Measurements from ENCODE around the gene IMPA2.
"Not testable (repeated sequence)": the region's sequence is repeated elsewhere in the genome, so short reads cannot be mapped to it uniquely, and the experiment has no call there.

The IMPA2 gene

GRCh38 chr18:11963991-11964484 is 17.3 kb upstream of the IMPA2 start:
- DNase-seq: no peak

GRCh38 chr18:11969904-11970835 is 11.1 kb upstream of the IMPA2 start:
- no peak for DNase-seq

- not testable (repeated sequence) for DNase-seq
These were observed 10.5 kb upstream of the IMPA2 start for GRCh38 chr18:11970836-11971226.

GRCh38 chr18:11972371-11973174 is 8.7 kb upstream of the IMPA2 start:
- DNase-seq: no peak

- no peak for DNase-seq
These were observed 6.5 kb upstream of the IMPA2 start for GRCh38 chr18:11974741-11975325.

- no peak for DNase-seq
These were observed 5.6 kb upstream of the IMPA2 start for GRCh38 chr18:11975723-11976122.

DNA sequence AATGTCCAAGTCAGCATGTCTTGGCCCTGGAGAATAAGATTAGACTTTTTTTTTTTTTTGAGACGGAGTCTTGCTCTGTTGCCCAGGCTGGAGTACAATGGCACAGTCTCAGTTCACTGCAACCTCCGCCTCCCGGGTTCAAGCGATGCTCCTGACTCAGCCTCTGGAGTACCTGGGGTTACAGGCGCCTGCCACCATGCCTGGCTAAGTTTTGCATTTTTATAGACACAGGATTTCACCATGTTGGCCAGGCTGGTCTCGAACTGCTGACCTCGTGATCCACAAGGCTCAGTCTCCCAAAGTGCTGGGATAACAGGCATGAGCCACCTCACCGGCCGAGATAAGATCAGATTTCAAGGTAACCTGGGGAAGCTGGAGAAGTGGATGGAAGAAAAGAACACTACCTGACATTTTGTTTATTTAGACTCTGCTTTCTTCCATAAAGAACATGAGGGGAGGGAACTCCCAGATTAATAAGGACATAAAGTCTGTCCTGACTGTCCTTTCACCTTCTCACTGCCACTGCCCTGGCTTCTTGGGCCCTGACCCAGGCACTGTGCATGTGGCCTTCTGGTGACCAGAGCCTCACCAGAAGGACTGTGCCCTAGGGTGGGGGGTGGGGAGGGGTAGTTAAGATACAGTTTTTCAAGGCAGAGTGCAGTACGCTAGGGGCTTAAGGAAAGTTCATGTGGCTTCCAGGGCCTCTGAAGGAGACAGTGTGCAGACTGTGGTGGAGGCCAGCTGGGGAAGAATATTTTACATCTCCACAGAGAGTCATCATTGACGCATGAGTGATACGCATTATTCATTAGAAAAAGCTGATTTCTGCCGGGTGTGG is 4.8 kb upstream of the IMPA2 start:
- DNase-seq: no peak

DNA sequence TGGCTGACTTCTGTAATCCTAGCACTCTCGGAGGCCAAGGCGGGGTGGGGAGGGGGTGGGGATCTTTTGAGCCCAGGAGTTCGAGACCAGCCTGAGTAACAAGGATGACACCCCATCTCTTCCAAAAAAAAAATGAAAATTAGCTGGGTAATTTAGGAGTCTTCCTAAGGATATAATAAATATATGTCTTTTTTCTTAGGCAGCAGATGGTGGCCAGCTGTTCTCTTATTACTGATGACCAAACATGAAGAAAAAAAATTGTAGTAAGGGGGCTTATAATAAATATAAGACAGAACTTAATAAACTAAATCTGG is 4.2 kb upstream of the IMPA2 start:
- DNase-seq: no peak

- DNase-seq: no peak
These were observed 2.4 kb upstream of the IMPA2 start for GRCh38 chr18:11978956-11979355.

- DNase-seq: no peak
These were observed 1.2 kb upstream of the IMPA2 start for GRCh38 chr18:11980163-11980493.

DNA sequence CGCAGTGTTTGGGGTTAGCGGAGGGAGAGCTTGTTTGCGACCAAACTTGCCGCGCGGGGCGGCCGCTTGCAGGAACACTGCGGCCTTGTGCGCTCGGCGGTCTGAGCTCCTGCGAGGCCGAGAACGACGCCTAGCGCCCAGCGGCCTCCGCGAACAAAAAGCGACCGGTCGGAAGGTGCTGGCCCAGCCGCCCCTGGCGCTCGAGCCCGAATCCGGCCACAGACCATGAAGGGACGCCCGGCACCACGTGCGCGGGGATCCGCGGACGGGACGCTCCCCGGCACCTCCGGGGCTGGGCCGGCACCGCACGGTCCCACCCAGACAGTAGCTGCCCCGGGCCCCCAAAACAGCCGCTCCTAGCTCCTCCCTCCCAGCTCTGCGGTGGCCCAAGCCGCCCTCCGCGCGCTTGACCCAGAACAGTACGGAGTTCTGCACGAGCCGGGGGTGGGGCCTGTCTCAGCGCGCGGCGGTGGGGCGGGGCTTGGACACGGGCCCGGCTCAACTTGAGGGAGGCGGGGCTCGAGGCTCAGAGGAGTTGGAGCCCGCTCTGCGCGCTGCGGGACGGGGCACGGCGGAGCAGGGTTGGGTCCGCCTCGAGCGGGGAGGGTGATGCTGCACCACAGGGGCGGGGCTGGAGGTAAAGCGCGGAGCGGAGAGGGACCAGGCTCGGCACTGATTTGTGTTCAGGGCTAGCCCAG is 664 bp upstream of the IMPA2 start:
- no peak for DNase-seq

DNA sequence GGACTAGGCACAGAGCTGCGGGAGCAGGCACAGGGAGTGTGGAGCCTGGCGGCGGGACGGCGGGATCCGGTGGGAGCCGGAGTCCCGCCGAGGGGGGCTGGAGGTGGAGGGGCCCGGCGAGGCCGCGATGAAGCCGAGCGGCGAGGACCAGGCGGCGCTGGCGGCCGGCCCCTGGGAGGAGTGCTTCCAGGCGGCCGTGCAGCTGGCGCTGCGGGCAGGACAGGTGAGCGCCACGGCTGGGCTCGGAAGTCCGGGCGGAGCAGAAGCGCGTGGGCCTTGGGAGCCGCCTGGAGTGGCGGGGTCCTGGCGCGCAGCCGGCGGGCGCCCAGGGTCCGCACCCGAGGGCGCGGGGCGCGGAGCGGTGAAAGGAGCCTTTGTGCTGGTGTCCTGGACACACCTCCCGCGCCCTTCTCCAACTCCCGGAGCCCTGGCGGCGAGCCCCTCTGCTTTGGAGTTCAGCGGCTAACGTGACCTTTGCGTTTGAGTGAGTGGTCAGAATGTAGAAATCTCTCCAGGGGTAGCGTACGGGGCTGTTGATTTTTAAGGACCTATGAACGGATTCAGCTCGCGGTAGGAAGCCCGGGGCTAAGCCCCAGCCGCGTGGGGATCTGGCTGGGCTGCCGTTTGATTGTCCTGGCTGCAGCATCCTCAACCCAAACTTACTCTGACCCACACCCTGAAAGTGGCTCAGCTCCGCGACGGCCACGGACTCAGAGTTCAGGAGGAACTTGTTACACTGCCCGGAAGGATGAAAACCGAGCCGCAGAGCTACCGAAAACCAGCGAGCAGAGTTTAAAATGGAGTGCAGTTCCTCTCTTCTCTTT is 448 bp downstream of the IMPA2 start:
- DNase-seq: no peak

- DNase-seq: no peak
These were observed 1.7 kb downstream of the IMPA2 start for GRCh38 chr18:11982981-11983380.

DNA sequence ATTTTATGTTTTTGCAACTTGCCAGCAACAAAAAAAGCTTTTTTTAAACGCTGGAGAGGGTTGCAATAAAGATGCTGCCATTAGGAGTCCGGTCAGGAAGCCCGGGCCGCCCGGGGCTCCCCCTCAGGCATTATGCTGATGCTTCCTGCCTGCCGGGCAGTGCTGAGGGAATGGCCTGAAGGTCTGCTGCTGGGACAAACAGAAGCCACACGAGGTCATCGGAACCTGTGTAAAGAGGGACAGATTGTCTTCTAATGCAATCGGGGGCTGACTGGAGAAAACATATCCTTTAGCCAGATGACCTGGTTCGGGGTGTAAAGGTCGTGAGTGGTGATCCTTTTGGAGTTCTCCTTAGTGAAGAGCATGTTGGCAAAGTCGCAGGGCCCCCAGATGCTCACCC is 2.3 kb downstream of the IMPA2 start:
- no peak for DNase-seq

DNA sequence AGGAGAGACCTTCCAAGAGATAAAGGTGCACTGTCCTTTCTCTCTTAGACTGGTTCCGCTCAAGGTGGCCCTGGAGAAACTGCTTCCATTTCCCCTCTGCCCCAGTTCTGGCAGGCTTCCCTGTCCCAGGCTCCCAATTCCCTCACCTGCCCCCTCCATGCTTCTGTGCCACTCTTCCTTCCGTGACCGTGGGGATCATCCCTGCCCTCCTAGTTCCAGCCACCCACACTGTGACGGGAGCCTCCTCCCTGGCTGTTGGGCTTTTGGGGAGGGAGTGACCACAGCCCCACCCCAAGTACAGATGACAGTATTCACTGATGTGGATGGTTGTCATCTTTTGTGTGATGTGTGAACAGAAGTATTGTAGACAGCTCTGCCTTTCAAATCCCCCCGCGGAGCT is 2.8 kb downstream of the IMPA2 start:
- no peak for DNase-seq

DNA sequence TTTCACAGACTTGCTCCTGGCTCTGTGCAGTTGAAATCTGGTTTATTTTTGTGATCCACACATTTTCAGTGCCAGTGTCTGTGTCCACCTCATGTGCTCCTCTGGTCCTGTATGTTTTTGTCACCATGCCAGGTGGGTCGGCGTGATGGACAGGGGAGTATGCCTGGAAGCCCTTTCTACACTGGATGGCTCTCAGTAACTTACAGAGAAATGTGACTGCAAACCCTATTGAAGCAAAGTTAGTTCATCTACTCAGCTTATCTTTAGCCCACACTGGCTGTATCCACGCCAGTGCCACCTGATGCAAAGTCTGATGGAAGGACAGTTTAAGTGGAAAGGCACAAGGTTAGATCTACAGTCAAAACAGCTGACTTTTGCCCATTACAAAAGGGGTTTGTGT is 4.3 kb downstream of the IMPA2 start:
- no peak for DNase-seq

- DNase-seq: no peak
These were observed 4.8 kb downstream of the IMPA2 start for GRCh38 chr18:11986061-11986460.

DNA sequence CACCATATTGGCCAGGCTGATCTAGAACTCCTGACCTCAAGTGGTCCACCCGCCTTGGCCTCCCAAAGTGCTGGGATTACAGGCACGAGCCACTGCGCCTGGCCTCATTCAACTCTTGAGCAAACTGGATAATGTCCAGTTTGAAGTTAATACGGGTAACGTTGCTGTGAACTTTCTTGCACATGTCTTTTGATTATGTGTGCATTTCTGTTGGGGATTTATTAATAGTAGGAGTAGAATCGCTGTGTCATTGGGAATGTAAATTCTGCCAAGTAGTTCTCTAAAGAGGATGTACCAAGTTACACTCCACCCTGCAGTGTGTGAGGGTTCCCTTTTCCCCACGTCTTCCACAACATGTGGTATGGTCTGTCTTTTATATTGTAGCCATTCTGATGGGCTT is 6.2 kb downstream of the IMPA2 start:
- DNase-seq: no peak

DNA sequence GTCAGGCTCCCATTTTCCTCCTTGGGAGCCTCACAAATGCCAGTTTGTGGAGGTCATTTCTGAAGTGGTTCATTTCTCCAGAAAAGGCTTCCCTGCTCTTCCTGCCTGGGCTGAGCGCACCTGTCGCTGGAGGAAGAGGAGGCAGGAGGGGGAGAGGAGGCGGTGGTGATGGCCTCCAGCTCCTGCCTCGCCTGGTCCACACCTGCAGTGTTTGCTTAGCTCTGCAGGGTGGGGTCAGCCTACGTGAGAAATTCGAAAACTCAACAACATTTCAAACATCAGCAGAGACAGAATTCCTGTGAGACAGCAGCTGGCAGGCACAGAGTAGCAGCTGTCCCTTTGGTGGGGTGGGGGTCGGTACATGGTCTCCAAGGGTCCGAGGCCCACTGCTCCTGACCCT is 7.9 kb downstream of the IMPA2 start:
- DNase-seq: no peak

DNA sequence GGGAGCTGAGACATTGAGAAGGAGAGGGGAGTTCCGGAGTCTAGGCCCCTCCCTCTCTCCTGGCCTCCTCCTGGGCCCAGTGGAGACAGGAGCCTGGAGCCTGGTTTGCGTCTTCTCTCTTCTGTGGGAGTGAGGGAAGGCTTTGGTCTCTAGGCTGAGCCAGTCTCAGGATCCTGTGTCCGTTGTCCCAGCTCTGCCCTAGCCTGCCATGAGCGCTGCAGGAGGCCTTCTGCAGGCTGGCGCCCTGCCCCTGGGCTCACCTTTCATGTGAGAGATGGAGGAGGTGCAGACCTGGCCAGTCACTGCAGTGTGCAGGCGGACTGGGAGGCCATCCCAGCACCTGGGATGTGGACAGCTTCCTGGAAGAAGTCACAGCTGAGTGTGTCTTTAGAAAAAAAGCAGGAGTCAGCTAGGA is 8.7 kb downstream of the IMPA2 start:
- DNase-seq: no peak

GRCh38 chr18:11990539-11990938 is 9.2 kb downstream of the IMPA2 start:
- DNase-seq: no peak
